Astrocyte (in vitro differentiated cells and primary cell): Measurements from ENCODE around the gene MAN1B1.

Source experiments
- CTCF ChIP-seq: IDR thresholded peaks from 2 replicates; pipeline ENCODE4 v1.5.1; 2011; ENCODE audit warnings: low read depth, mild to moderate bottlenecking, inconsistent platforms, low read length, moderate library complexity; ENCODE audit not compliant: insufficient read depth
- EZH2 ChIP-seq: IDR thresholded peaks from 2 replicates; pipeline ENCODE4 v1.6.1; 2012; ENCODE audit warnings: mild to moderate bottlenecking, low read length, inconsistent platforms; ENCODE audit not compliant: insufficient read depth

GRCh38 chr9:137041124-137041523 is 45.7 kb upstream of the MAN1B1 start:
- TF ChIP-seq CTCF (no peak), EZH2 (no peak)
